ENCODE measurements around the gene ZNF554.
"Not testable (repeated sequence)": the region's sequence is repeated elsewhere in the genome, so short reads cannot be mapped to it uniquely, and the experiment has no call there.

ZNF554 gene

GRCh38 chr19:2791440-2791839, 28.2 kb upstream of the ZNF554 start:
- FAIRE-seq = no peak

- FAIRE-seq = no peak
These were observed 27.8 kb upstream of the ZNF554 start for GRCh38 chr19:2791876-2792275.

- not testable (repeated sequence) for FAIRE-seq
These were observed 27.0 kb upstream of the ZNF554 start for GRCh38 chr19:2792666-2793065.

- FAIRE-seq = no peak
These were observed 26.5 kb upstream of the ZNF554 start for GRCh38 chr19:2793126-2793525.

GRCh38 chr19:2793577-2793976, 26.1 kb upstream of the ZNF554 start:
- FAIRE-seq = no peak

GRCh38 chr19:2795827-2796658, 23.6 kb upstream of the ZNF554 start:
- FAIRE-seq = no peak

GRCh38 chr19:2796659-2797266, 22.9 kb upstream of the ZNF554 start:
- FAIRE-seq = no peak

- FAIRE-seq = no peak
These were observed 22.4 kb upstream of the ZNF554 start for GRCh38 chr19:2797280-2797679.

- no peak for FAIRE-seq
These were observed 21.4 kb upstream of the ZNF554 start for GRCh38 chr19:2798158-2798685.

- FAIRE-seq = no peak
These were observed 20.9 kb upstream of the ZNF554 start for GRCh38 chr19:2798733-2799132.

- no peak for FAIRE-seq
These were observed 20.2 kb upstream of the ZNF554 start for GRCh38 chr19:2799273-2800020.

- FAIRE-seq = no peak
These were observed 19.2 kb upstream of the ZNF554 start for GRCh38 chr19:2800506-2800905.

- FAIRE-seq = no peak
These were observed 16.8 kb upstream of the ZNF554 start for GRCh38 chr19:2802826-2803225.

GRCh38 chr19:2803486-2804155, 16.0 kb upstream of the ZNF554 start:
- FAIRE-seq = no peak

- FAIRE-seq = no peak
These were observed 15.3 kb upstream of the ZNF554 start for GRCh38 chr19:2804156-2805004.

- FAIRE-seq = no peak
These were observed 14.3 kb upstream of the ZNF554 start for GRCh38 chr19:2805261-2805900.

GRCh38 chr19:2805991-2806649, 13.5 kb upstream of the ZNF554 start:
- no peak for FAIRE-seq

GRCh38 chr19:2806736-2807378, 12.8 kb upstream of the ZNF554 start:
- no peak for FAIRE-seq

GRCh38 chr19:2807379-2808128, 12.1 kb upstream of the ZNF554 start:
- FAIRE-seq = no peak
